K562 treated with DMSO at 1 percent for 12 hours (cell line): ENCODE measurements around the gene UCHL5. TPM values are rescaled to one million over a fixed set of nuclear protein-coding genes. Genes with fewer than 3 reads are reported as not detected.

Source experiments
- total RNA-seq: library from RNA; unstranded; fragments of 300-600 nt; gene quantifications from 2 replicates; pipeline ENCODE4 v1.2.3, GENCODE V29; 2022; ENCODE audit not compliant: insufficient read depth

UCHL5 gene
- 24.3 and 73.3 TPM in 2 replicates for total RNA-seq

GRCh38 chr1:193059282-193060114 is at the start of gene UCHL5, which contains the start of gene RO60:
Gene UCHL5, minus strand, starts transcription at chr1:193059360. Its CDS starts 100 bp downstream, at chr1:193059260.
Gene RO60, plus strand, starts transcription at chr1:193059612. Its CDS starts 9,443 bp downstream, at chr1:193069055.

GRCh38 chr1:193104907-193105820 is 46.0 kb upstream of the UCHL5 start, which contains the start of gene GLRX2:
Gene GLRX2, minus strand, starts transcription at chr1:193105414. Its CDS starts 32 bp downstream, at chr1:193105382.

Other genes starting within 250 kb of the UCHL5 start
- 19.3 and 43.7 TPM in 2 replicates for gene RO60, start 252 bp upstream of the UCHL5 start, total RNA-seq
- gene GLRX2, start 46.1 kb upstream of the UCHL5 start, total RNA-seq: 60.9 and 76.2 TPM in 2 replicates
- gene CDC73, start 62.7 kb upstream of the UCHL5 start, total RNA-seq: 11.8 and 31.4 TPM in 2 replicates
- not detected in 2 replicates for gene B3GALT2, start 127.3 kb upstream of the UCHL5 start, total RNA-seq